GM23338 (cell line): ENCODE measurements around the gene GPR52. TPM values are rescaled to one million over a fixed set of nuclear protein-coding genes. Genes with fewer than 3 reads are reported as not detected.
A peak's percentile ranks its signal among the peaks of the same experiment; 100 is the strongest.

Experiments
- ATAC-seq: fragments of 200-7000 bp; cut with Tn5 transposase; 3 replicates; pipeline ENCODE4 v1.9.1; 2020
- DNase-seq: peaks from one replicate; pipeline ENCODE4 v3.0.0-alpha.2; 2015; ENCODE audit warnings: low spot score
- H2AFZ ChIP-seq: fragments of 200-600 bp; sonication (generic); 2 replicates; pipeline ENCODE4 v1.8.0; 2016; ENCODE audit warnings: antibody characterized with exemption, mild to moderate bottlenecking, moderate library complexity
- H3F3A ChIP-seq: fragments of 200-600 bp; sonication (generic); replicated peaks from 2 replicates; pipeline ENCODE4 v1.8.0; 2017; ENCODE audit warnings: antibody characterized with exemption, mixed run types, low read depth
- H3K27ac ChIP-seq: fragments of 200-600 bp; sonication (generic); 2 replicates; pipeline ENCODE4 v1.6.1; 2016; ENCODE audit warnings: low read depth
- H3K27me3 ChIP-seq: fragments of 200-600 bp; sonication (generic); 2 replicates; pipeline ENCODE4 v1.8.0; 2016; ENCODE audit warnings: mild to moderate bottlenecking, mixed run types, moderate library complexity; ENCODE audit not compliant: insufficient read depth
- H3K36me3 ChIP-seq: fragments of 200-600 bp; sonication (generic); 2 replicates; pipeline ENCODE4 v1.8.0; 2016; ENCODE audit warnings: mild to moderate bottlenecking; ENCODE audit not compliant: insufficient read depth
- H3K4me1 ChIP-seq: fragments of 200-600 bp; sonication (generic); 2 replicates; pipeline ENCODE4 v1.8.0; 2016; ENCODE audit warnings: mild to moderate bottlenecking, moderate library complexity; ENCODE audit not compliant: insufficient read depth
- H3K4me2 ChIP-seq: fragments of 200-600 bp; sonication (generic); 2 replicates; pipeline ENCODE4 v1.7.1; 2017; ENCODE audit warnings: mixed run types
- H3K4me3 ChIP-seq: fragments of 200-600 bp; sonication (generic); 2 replicates; pipeline ENCODE4 v1.6.1; 2016; ENCODE audit warnings: mixed run types
- H3K79me2 ChIP-seq: fragments of 200-600 bp; sonication (generic); replicated peaks from 2 replicates; pipeline ENCODE4 v1.8.0; 2017; ENCODE audit warnings: mild to moderate bottlenecking; ENCODE audit not compliant: insufficient read depth
- H3K9me2 ChIP-seq: fragments of 200-600 bp; sonication (generic); 2 replicates; pipeline ENCODE4 v1.8.0; 2017; ENCODE audit not compliant: insufficient read depth
- H4K20me1 ChIP-seq: fragments of 200-600 bp; sonication (generic); replicated peaks from 2 replicates; pipeline ENCODE4 v1.8.0; 2017; ENCODE audit warnings: mild to moderate bottlenecking; ENCODE audit not compliant: insufficient read depth
- H3K27ac Mint-ChIP-seq: 2 replicates; pipeline ENCODE4 v1.8.0; 2020; ENCODE audit warnings: inconsistent platforms, mild to moderate bottlenecking, moderate library complexity, mixed read lengths
- H3K27me3 Mint-ChIP-seq: 3 replicates; pipeline ENCODE4 v1.8.0; 2022; ENCODE audit warnings: low read depth, mild to moderate bottlenecking, moderate library complexity, mixed read lengths, inconsistent platforms; ENCODE audit not compliant: insufficient read depth, poor library complexity
- H3K36me3 Mint-ChIP-seq: 3 replicates; pipeline ENCODE4 v1.8.0; 2021; ENCODE audit warnings: low read depth, mild to moderate bottlenecking, inconsistent platforms, moderate library complexity, mixed read lengths
- H3K4me1 Mint-ChIP-seq: 3 replicates; pipeline ENCODE4 v1.8.0; 2020; ENCODE audit warnings: mild to moderate bottlenecking, inconsistent platforms, mixed read lengths
- H3K4me3 Mint-ChIP-seq: 3 replicates; pipeline ENCODE4 v1.8.0; 2021; ENCODE audit warnings: moderate library complexity, mild to moderate bottlenecking, inconsistent platforms, mixed read lengths
- H3K9me3 Mint-ChIP-seq: 3 replicates; pipeline ENCODE4 v1.8.0; 2020; ENCODE audit warnings: moderate library complexity, mild to moderate bottlenecking, inconsistent platforms, mixed read lengths
- CREB1 ChIP-seq: fragments of 250-450 bp; sonication (Bioruptor Pico); IDR thresholded peaks from 2 replicates; pipeline ENCODE4 v1.5.0; 2020; ENCODE audit warnings: low read depth, mild to moderate bottlenecking, moderate library complexity
- EZH2 ChIP-seq: fragments of 200-600 bp; sonication (generic); IDR thresholded peaks from one replicate; pipeline ENCODE4 v1.8.0; 2017; ENCODE audit warnings: antibody characterized with exemption, mild to moderate bottlenecking, low read depth; ENCODE audit not compliant: unreplicated experiment
- STAT1 ChIP-seq: IDR thresholded peaks from one replicate; pipeline ENCODE4 v1.6.1; 2016; ENCODE audit warnings: antibody characterized with exemption; ENCODE audit not compliant: unreplicated experiment
- ZNF114 ChIP-seq: fragments of 250-450 bp; sonication (Bioruptor Pico); IDR thresholded peaks from 2 replicates; pipeline ENCODE4 v1.5.0; 2020; ENCODE audit warnings: mild to moderate bottlenecking, moderate library complexity
- ZNF331 ChIP-seq: fragments of 250-450 bp; sonication (Bioruptor Pico); IDR thresholded peaks from 2 replicates; pipeline ENCODE4 v1.5.0; 2020; ENCODE audit warnings: low read depth, mild to moderate bottlenecking, moderate library complexity
- polyA plus RNA-seq: library from polyadenylated mRNA; unstranded; fragments of >200 nt; fragmentation: Nextera tagmentation; extraction: Ambion mirVana; gene quantifications from 2 replicates; pipeline ENCODE4 v1.2.1, GENCODE V29; 2016
- total RNA-seq: library from RNA; depleted of rRNA; stranded (reverse); fragments of >200 nt; shearing (Covaris generic); gene quantifications from 2 replicates; pipeline ENCODE4 v1.2.3, GENCODE V29; 2014
- TF ChIP-seq, protein P1 (sequence below): fragments of 250-450 bp; sonication (Bioruptor Pico); IDR thresholded peaks from 2 replicates; pipeline ENCODE4 v1.5.0; 2020; ENCODE audit warnings: mild to moderate bottlenecking, moderate library complexity
- TF ChIP-seq, protein P2 (sequence below): IDR thresholded peaks from 2 replicates; pipeline ENCODE4 v1.6.1; 2016; ENCODE audit warnings: antibody characterized with exemption

Gene GPR52
- total and polyA plus RNA-seq, 2 experiments from 2014 or later: 1.6 TPM; not detected in 1

GRCh38 chr1:174445817-174446216 lies 1.9 kb upstream of the GPR52 start (continued):
- TF ChIP-seq, protein P1, sequence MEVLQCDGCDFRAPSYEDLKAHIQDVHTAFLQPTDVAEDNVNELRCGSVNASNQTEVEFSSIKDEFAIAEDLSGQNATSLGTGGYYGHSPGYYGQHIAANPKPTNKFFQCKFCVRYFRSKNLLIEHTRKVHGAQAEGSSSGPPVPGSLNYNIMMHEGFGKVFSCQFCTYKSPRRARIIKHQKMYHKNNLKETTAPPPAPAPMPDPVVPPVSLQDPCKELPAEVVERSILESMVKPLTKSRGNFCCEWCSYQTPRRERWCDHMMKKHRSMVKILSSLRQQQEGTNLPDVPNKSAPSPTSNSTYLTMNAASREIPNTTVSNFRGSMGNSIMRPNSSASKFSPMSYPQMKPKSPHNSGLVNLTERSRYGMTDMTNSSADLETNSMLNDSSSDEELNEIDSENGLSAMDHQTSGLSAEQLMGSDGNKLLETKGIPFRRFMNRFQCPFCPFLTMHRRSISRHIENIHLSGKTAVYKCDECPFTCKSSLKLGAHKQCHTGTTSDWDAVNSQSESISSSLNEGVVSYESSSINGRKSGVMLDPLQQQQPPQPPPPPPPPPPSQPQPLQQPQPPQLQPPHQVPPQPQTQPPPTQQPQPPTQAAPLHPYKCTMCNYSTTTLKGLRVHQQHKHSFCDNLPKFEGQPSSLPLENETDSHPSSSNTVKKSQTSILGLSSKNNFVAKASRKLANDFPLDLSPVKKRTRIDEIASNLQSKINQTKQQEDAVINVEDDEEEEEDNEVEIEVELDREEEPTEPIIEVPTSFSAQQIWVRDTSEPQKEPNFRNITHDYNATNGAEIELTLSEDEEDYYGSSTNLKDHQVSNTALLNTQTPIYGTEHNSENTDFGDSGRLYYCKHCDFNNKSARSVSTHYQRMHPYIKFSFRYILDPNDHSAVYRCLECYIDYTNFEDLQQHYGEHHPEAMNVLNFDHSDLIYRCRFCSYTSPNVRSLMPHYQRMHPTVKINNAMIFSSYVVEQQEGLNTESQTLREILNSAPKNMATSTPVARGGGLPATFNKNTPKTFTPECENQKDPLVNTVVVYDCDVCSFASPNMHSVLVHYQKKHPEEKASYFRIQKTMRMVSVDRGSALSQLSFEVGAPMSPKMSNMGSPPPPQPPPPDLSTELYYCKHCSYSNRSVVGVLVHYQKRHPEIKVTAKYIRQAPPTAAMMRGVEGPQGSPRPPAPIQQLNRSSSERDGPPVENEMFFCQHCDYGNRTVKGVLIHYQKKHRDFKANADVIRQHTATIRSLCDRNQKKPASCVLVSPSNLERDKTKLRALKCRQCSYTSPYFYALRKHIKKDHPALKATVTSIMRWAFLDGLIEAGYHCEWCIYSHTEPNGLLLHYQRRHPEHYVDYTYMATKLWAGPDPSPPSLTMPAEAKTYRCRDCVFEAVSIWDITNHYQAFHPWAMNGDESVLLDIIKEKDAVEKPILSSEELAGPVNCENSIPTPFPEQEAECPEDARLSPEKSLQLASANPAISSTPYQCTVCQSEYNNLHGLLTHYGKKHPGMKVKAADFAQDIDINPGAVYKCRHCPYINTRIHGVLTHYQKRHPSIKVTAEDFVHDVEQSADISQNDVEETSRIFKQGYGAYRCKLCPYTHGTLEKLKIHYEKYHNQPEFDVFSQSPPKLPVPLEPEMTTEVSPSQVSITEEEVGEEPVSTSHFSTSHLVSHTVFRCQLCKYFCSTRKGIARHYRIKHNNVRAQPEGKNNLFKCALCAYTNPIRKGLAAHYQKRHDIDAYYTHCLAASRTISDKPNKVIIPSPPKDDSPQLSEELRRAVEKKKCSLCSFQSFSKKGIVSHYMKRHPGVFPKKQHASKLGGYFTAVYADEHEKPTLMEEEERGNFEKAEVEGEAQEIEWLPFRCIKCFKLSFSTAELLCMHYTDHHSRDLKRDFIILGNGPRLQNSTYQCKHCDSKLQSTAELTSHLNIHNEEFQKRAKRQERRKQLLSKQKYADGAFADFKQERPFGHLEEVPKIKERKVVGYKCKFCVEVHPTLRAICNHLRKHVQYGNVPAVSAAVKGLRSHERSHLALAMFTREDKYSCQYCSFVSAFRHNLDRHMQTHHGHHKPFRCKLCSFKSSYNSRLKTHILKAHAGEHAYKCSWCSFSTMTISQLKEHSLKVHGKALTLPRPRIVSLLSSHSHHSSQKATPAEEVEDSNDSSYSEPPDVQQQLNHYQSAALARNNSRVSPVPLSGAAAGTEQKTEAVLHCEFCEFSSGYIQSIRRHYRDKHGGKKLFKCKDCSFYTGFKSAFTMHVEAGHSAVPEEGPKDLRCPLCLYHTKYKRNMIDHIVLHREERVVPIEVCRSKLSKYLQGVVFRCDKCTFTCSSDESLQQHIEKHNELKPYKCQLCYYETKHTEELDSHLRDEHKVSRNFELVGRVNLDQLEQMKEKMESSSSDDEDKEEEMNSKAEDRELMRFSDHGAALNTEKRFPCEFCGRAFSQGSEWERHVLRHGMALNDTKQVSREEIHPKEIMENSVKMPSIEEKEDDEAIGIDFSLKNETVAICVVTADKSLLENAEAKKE (CRISPR knock-in tag): no peak
- TF ChIP-seq, protein P2, sequence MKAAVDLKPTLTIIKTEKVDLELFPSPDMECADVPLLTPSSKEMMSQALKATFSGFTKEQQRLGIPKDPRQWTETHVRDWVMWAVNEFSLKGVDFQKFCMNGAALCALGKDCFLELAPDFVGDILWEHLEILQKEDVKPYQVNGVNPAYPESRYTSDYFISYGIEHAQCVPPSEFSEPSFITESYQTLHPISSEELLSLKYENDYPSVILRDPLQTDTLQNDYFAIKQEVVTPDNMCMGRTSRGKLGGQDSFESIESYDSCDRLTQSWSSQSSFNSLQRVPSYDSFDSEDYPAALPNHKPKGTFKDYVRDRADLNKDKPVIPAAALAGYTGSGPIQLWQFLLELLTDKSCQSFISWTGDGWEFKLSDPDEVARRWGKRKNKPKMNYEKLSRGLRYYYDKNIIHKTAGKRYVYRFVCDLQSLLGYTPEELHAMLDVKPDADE: no peak
- TF ChIP-seq ZNF114 (CRISPR knock-in tag) (no peak), STAT1 (no peak), EZH2 (no peak)

DNA sequence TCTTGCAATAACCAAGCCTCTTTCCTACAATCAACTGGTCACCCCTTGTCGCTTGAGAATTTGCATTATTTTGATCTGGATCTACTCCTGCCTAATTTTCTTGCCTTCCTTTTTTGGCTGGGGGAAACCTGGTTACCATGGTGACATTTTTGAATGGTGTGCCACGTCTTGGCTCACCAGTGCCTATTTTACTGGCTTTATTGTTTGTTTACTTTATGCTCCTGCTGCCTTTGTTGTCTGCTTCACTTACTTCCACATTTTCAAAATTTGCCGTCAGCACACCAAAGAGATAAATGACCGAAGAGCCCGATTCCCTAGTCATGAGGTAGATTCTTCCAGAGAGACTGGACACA lies 743 bp downstream of the GPR52 start:
- Histone ChIP-seq H3K79me2 (no peaks in the 10 kb centered on the region), H3K4me1 (0 out of 2 replicates have a peak, but pooled peaks cover 4% of the 10 kb centered on the region), H3K36me3 (no peaks in the 10 kb centered on the region), H3K27ac (no peak overlapping the region), H4K20me1 (no peaks in the 10 kb centered on the region), H3K27me3 (no peaks in the 10 kb centered on the region), H3K9me2 (no peaks in the 10 kb centered on the region), H3K4me2 (no peak overlapping the region), H3F3A (no peaks in the 10 kb centered on the region), H2AFZ (no peak overlapping the region), H3K4me3 (no peak overlapping the region)
- ATAC-seq (no peak), DNase-seq (no peak)
- Mint-ChIP-seq H3K9me3 (no peaks in the 10 kb centered on the region), H3K27ac (peak overlapping the region; percentile 28; the same call in 1 of the 2 replicates), H3K36me3 (no peaks in the 10 kb centered on the region), H3K4me3 (no peak overlapping the region), H3K4me1 (peaks cover 16% of the 10 kb centered on the region), H3K27me3 (no peaks in the 10 kb centered on the region)
- no peak for TF ChIP-seq ZNF331 (CRISPR knock-in tag)
- no peak for TF ChIP-seq ZNF114 (CRISPR knock-in tag)
- no peak for TF ChIP-seq STAT1
- no peak for TF ChIP-seq CREB1
